ENCODE results near the gene RNF208.

Gene RNF208

DNA sequence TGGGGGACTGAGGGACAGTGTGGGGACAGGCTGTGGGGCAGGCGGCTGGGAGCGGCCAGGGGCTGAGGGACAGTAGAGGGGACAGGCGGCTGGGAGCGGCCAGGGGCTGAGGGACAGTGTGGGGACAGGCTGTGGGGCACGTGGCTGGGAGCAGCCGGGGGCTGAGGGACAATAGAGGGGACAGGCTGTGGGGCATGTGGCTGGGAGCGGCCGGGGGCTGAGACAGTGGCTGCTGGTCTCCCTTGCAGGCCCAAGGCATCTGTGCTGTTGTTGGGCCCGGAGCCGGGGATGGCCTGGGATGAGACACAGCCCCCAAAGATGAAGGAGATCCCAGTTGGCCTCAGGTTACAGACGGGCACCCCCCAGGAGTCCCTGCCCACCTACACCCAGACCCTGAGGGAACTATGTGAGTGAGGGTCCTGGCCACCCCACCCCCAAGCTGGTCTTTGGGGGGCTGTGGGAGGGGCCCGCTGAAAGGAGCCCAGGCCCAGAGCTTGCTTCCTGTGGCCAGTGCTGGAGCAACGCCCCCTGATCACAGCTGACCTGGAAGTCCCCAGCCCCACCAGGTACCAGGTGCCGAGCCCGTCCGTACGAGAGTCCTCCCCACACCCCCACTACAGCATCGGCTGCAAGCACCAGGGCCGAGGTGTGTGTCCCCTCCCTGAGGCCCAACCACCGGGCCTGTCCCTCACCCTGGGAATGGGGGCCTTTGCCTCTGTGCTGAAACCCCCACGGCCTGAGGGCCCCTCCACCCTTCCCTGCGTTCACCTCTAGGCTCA, 29.6 kb upstream of the RNF208 start:
- Histone ChIP-seq H3K27me3 (ENCODE audit: insufficient read depth, insufficient read length) (no peaks in the 10 kb centered on the region), H3K9ac (ENCODE audit: insufficient read length, low read depth) (peak overlapping the region; percentile 57), H3K4me1 (ENCODE audit: insufficient read depth, insufficient read length) (peaks cover 42% of the 10 kb centered on the region), H3K4me3 (ENCODE audit: insufficient read length, low read depth) (no peak overlapping the region), H3K9me3 (ENCODE audit: insufficient read depth, low read length) (no peaks in the 10 kb centered on the region), H3K36me3 (ENCODE audit: insufficient read depth, insufficient read length, low read length) (peaks cover 9% of the 10 kb centered on the region)
- TF ChIP-seq YY1 (IDR thresholded peaks at IDR 0.05; ENCODE audit: insufficient read depth, insufficient read length) = no peak
- TF ChIP-seq SUZ12 (IDR thresholded peaks at IDR 0.05; ENCODE audit: extremely low read depth, insufficient read depth, insufficient read length) = no peak
- no peak for TF ChIP-seq ZNF274 (IDR thresholded peaks at IDR 0.05; ENCODE audit: low read depth, low read length)
- DNase-seq (ENCODE audit: low read depth, low spot score) = no peak

DNA sequence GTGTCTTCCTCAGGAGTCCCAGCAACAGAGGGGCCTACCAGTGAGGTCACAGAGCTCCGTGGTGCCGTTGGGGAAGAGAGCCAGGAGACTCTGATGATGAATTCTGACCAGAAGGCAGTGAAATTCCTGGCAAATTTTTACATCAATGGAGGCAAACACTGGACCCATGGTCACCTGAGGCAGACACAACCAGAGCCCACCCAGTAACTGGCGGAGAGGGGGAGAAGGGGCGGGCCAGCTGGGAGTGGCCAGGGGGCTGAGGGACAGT, 29.1 kb upstream of the RNF208 start, which contains the start of gene STPG3:
STPG3 (plus strand) TSS at position 93 of the 268 bp plus-strand sequence; CDS start at position 94, 1 bp downstream.
- peaks cover 4% of the 10 kb centered on the region for H3K36me3 ChIP-seq (ENCODE audit: insufficient read depth, insufficient read length, low read length)
- peaks cover 43% of the 10 kb centered on the region for H3K4me1 ChIP-seq (ENCODE audit: insufficient read depth, insufficient read length)
- no peak for DNase-seq (ENCODE audit: low read depth, low spot score)
- H3K9ac ChIP-seq (ENCODE audit: insufficient read length, low read depth) = peak within 1 kb of the TSS; percentile 57
- no peaks in the 10 kb centered on the region for H3K9me3 ChIP-seq (ENCODE audit: insufficient read depth, low read length)
- no peak for TF ChIP-seq YY1 (IDR thresholded peaks at IDR 0.05; ENCODE audit: insufficient read depth, insufficient read length)
- no peak for TF ChIP-seq ZNF274 (IDR thresholded peaks at IDR 0.05; ENCODE audit: low read depth, low read length)
- TF ChIP-seq SUZ12 (IDR thresholded peaks at IDR 0.05; ENCODE audit: extremely low read depth, insufficient read depth, insufficient read length) = no peak
- peaks cover under 1% of the 10 kb centered on the region for H3K27me3 ChIP-seq (ENCODE audit: insufficient read depth, insufficient read length)
- H3K4me3 ChIP-seq (ENCODE audit: insufficient read length, low read depth) = no peak within 1 kb of the TSS

DNA sequence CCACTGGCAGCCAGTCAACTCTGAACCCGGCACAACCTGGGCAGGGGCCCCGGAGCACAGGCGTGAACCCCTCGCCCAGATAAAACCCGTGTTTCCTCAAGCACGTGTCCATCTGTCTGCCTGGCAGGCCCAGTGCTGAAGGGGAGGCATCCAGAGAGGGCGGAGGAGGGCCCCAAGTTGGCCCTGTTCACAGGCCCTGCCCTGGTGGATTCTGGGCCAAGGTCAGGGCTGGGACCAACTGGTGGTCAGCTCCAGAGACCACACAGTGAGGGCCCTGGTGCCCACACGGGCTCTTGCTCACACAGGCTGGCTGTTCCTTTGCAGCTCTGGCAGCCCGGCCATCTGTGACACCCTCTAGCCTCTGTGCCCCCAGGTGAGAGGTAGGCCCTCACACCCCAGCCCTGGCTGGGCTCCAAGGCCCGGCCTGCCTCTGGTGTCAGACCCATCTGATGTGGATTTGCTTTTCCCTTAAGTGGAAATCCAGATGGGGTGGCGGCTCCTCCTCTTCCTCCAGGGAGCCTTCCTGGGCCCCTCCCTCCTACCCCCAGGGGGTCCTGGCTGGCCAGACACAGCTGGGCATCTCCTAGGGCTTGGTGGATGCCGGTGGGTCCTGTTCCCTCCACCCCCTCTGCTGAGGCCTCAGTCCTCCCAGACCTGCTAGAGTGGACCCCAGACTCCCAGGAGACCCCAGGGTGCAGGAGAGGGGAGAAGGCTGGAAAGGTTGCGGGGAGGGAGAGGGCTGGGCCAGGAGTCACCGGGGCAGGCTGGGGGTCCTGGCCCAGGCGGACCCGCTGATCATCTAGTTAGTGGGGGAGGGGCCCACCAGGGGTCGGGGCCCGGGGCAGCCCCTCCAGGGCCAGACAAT, 28.5 kb upstream of the RNF208 start:
- no peaks in the 10 kb centered on the region for H3K9me3 ChIP-seq (ENCODE audit: insufficient read depth, low read length)
- H3K36me3 ChIP-seq (ENCODE audit: insufficient read depth, insufficient read length, low read length) = no peaks in the 10 kb centered on the region
- no peak overlapping the region for H3K4me3 ChIP-seq (ENCODE audit: insufficient read length, low read depth)
- DNase-seq (ENCODE audit: low read depth, low spot score) = no peak
- H3K4me1 ChIP-seq (ENCODE audit: insufficient read depth, insufficient read length) = peaks cover 43% of the 10 kb centered on the region
- no peak for TF ChIP-seq ZNF274 (IDR thresholded peaks at IDR 0.05; ENCODE audit: low read depth, low read length)
- no peak overlapping the region for H3K9ac ChIP-seq (ENCODE audit: insufficient read length, low read depth)
- peaks cover 6% of the 10 kb centered on the region for H3K27me3 ChIP-seq (ENCODE audit: insufficient read depth, insufficient read length)

DNA sequence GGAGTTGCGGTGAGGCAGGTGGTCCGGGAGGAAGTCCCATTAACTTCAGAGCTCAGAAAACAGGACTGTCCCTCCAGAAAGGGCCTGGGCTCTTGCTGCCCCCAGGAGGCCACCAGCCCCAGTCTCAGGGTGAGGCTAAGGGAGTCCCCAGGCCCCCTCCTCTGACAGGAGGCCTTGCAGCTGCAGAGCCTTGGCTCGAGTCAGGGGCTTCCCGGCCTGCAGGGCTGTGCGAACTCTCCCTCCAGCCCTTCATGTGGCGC, 25.8 kb upstream of the RNF208 start:
- peak overlapping the region; percentile 39 for H3K9ac ChIP-seq (ENCODE audit: insufficient read length, low read depth)
- no peaks in the 10 kb centered on the region for H3K9me3 ChIP-seq (ENCODE audit: insufficient read depth, low read length)
- peaks cover 13% of the 10 kb centered on the region for H3K36me3 ChIP-seq (ENCODE audit: insufficient read depth, insufficient read length, low read length)
- no peak for DNase-seq (ENCODE audit: low read depth, low spot score)
- H3K4me1 ChIP-seq (ENCODE audit: insufficient read depth, insufficient read length) = peaks cover 41% of the 10 kb centered on the region
- TF ChIP-seq ZNF274 (IDR thresholded peaks at IDR 0.05; ENCODE audit: low read depth, low read length) (no peak), YY1 (IDR thresholded peaks at IDR 0.05; ENCODE audit: insufficient read depth, insufficient read length) (no peak), SUZ12 (IDR thresholded peaks at IDR 0.05; ENCODE audit: extremely low read depth, insufficient read depth, insufficient read length) (no peak)
- H3K27me3 ChIP-seq (ENCODE audit: insufficient read depth, insufficient read length) = peaks cover 6% of the 10 kb centered on the region
- H3K4me3 ChIP-seq (ENCODE audit: insufficient read length, low read depth) = no peak overlapping the region

DNA sequence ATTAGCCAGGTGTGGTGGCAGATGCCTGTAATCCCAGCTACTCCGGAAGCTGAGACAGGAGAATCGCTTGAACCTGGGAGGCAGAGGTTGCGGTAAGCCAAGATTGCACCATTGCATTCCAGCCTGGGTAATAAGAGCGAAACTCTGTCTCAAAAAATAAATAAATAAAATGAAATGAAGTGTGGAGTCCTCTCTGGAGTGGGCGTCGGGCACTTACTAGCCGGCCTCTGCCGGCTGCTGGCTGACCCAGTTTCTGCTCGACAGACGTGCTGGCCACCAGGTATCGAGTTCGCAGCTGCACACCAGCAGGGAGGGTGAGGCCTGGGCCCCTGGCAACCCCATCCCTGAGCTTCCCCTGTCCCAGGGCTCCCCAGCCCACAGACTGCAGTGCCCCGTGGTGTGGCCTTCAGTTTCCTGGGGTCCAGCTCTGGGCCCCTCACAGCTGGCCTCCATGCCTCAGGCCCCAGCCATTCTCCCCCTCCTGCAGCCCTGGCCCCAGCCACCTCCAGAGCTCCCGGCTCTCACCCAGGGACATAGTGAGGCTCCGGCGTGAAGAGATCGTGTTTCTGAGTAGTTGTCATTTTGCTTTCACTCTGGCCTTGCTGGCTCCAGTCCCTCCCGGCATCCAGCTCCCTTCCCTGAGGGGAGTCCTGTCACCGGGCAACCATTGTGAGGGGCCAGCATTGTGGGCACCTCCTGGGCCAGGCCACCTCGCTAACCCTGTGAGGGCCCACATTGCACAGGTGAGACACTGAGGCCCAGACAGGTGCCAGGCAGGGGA, 25.3 kb upstream of the RNF208 start:
- Histone ChIP-seq H3K4me1 (ENCODE audit: insufficient read depth, insufficient read length) (peaks cover 45% of the 10 kb centered on the region), H3K27me3 (ENCODE audit: insufficient read depth, insufficient read length) (peaks cover 6% of the 10 kb centered on the region), H3K36me3 (ENCODE audit: insufficient read depth, insufficient read length, low read length) (peaks cover 18% of the 10 kb centered on the region), H3K9ac (ENCODE audit: insufficient read length, low read depth) (peak overlapping the region; percentile 39), H3K4me3 (ENCODE audit: insufficient read length, low read depth) (no peak overlapping the region), H3K9me3 (ENCODE audit: insufficient read depth, low read length) (no peaks in the 10 kb centered on the region)
- TF ChIP-seq ZNF274 (IDR thresholded peaks at IDR 0.05; ENCODE audit: low read depth, low read length) = no peak
- no peak for TF ChIP-seq YY1 (IDR thresholded peaks at IDR 0.05; ENCODE audit: insufficient read depth, insufficient read length)
- TF ChIP-seq SUZ12 (IDR thresholded peaks at IDR 0.05; ENCODE audit: extremely low read depth, insufficient read depth, insufficient read length) = no peak
- DNase-seq (ENCODE audit: low read depth, low spot score) = no peak

DNA sequence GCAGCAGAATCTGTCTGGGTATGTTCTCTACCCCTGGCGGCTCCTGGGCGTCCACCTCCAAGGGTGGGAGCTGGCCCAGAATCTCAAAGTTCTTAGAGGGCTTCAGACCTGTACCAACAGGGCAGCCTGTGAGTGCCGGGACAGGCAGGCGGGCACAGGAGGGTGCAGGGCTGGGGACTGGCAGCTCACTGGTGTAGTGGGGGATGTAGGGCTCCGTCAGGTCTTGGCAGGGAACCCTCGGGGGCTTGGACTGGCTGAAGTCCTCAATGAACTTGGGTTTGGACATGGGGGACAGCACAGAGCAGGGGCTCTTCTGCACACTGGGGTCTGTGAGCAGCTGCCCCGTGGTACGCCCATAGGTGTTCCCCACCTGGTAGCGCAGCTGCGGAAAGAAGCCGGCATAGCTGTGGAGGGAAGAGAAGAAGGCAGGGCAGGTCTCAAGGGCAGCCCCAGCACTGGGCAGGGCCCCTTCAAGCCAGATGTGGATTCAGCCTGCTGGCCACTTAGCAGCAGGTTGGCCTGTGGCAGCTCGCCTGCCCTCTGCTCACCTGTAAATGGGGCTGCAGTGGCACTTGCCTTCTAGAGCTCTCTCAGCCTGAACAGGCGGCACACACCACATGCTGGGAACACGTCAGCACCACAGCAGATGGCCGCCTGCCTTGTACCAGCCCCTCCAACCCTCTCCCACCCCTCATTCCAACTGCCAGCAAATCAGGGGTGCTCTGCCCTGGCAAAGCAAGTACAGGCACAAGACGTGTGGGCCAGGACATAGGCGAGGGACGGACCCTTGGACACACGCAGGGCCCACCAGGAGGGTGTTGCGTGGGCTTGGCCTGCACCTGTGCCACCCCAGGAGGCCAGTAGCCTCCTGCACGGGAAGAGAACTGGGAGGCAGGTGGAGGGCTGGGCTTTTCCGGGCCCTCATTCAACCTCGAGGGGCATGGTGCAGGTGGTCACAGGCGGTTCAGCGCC, 23.7 kb upstream of the RNF208 start:
- DNase-seq (ENCODE audit: low read depth, low spot score) = no peak
- TF ChIP-seq SUZ12 (IDR thresholded peaks at IDR 0.05; ENCODE audit: extremely low read depth, insufficient read depth, insufficient read length) = no peak
- TF ChIP-seq YY1 (IDR thresholded peaks at IDR 0.05; ENCODE audit: insufficient read depth, insufficient read length) = no peak
- no peak for TF ChIP-seq ZNF274 (IDR thresholded peaks at IDR 0.05; ENCODE audit: low read depth, low read length)
- Histone ChIP-seq H3K4me3 (ENCODE audit: insufficient read length, low read depth) (no peak overlapping the region), H3K4me1 (ENCODE audit: insufficient read depth, insufficient read length) (peaks cover 41% of the 10 kb centered on the region), H3K27me3 (ENCODE audit: insufficient read depth, insufficient read length) (peaks cover 6% of the 10 kb centered on the region), H3K9me3 (ENCODE audit: insufficient read depth, low read length) (no peaks in the 10 kb centered on the region), H3K36me3 (ENCODE audit: insufficient read depth, insufficient read length, low read length) (peaks cover 27% of the 10 kb centered on the region), H3K9ac (ENCODE audit: insufficient read length, low read depth) (no peak overlapping the region)

All from NT2/D1 (cell line).